Heart left ventricle (tissue), 16 donors: ENCODE results near the gene ABR. TPM values are rescaled to one million over a fixed set of nuclear protein-coding genes. Genes with fewer than 3 reads are reported as not detected.

Experiments
- ATAC-seq, 4 donors: fragments of 200-7000 bp; cut with Tn5 transposase; one replicate each; pipeline ENCODE4 v1.9.1; 2020 to 2022; ENCODE audit warnings: moderate library complexity in 4 of 4, mild to moderate bottlenecking in 3 of 4, moderate number of reproducible peaks in 1 of 4
- DNase-seq, 5 donors: peaks; one replicate each; pipeline ENCODE4 v3.0.0-alpha.2; 2020
- H3K27ac ChIP-seq, 12 donors: fragments of 200-600 bp; sonication (generic) in 4 of 12; one replicate each; pipeline versions ENCODE4 v1.5.0 to v1.8.0; 2016 to 2022; ENCODE audit warnings: mild to moderate bottlenecking in 2 of 12
- H3K27me3 ChIP-seq, 9 donors: fragments of 200-600 bp; sonication (generic) in 2 of 9; one replicate each; pipeline versions ENCODE4 v1.5.1 to v1.8.0; 2016 to 2022; ENCODE audit warnings: mild to moderate bottlenecking in 3 of 9
- H3K36me3 ChIP-seq, 9 donors: fragments of 200-600 bp; sonication (generic) in 2 of 9; one replicate each; pipeline versions ENCODE4 v1.5.0 to v1.8.0; 2018 to 2022; ENCODE audit warnings: mild to moderate bottlenecking in 2 of 9
- H3K4me1 ChIP-seq, 12 donors: fragments of 200-600 bp; sonication (generic) in 4 of 12; one replicate each; pipeline versions ENCODE4 v1.5.0 to v1.8.0; 2016 to 2022; ENCODE audit warnings: mild to moderate bottlenecking in 3 of 12
- H3K4me3 ChIP-seq, 12 donors: fragments of 200-600 bp; sonication (generic) in 4 of 12; one replicate each; pipeline versions ENCODE4 v1.5.0 to v1.8.0; 2017 to 2022; ENCODE audit warnings: mild to moderate bottlenecking in 9 of 12, moderate library complexity in 4 of 12
- H3K9me3 ChIP-seq, 12 donors: fragments of 200-600 bp; sonication (generic) in 4 of 12; one replicate each; pipeline versions ENCODE4 v1.5.0 to v1.8.0; 2016 to 2022; ENCODE audit warnings: mild to moderate bottlenecking in 1 of 12
- CTCF ChIP-seq, 12 donors: fragments of 200-600 bp; sonication (generic) in 4 of 12; IDR thresholded peaks; one replicate each; pipeline versions ENCODE4 v1.5.0 to v1.8.0; 2018 to 2022; ENCODE audit warnings: antibody characterized with exemption in 12 of 12, mild to moderate bottlenecking in 5 of 12
- POLR2A ChIP-seq, 2 donors: fragments of 450-650 bp; IDR thresholded peaks; one replicate each; pipeline ENCODE4 v1.6.1; 2017; ENCODE audit warnings: antibody characterized with exemption in 2 of 2, mild to moderate bottlenecking in 2 of 2, moderate library complexity in 2 of 2
- WGBS, 4 donors: extraction: QIAGEN DNeasy Blood & Tissue Kit in 2 of 4; methylation state at CpG; one replicate each; pipeline versions ENCODE4 v1.1.5 to v1.1.7; 2013 to 2018; 5-methylcytosine and 5-hydroxymethylcytosine counted together
- intact Hi-C, 10 donors: fragments of 100-400 bp; cut with DNase I; formaldehyde crosslinking; loops; one replicate each; pipeline versions ENCODE4 v1.11.1 to v1.14.2; 2022
- polyA plus RNA-seq, 2 donors: library from polyadenylated mRNA; stranded (reverse); fragments of 200-250 nt; gene quantifications; one replicate each; pipeline ENCODE4 v1.2.3, GENCODE V29; 2013
- total RNA-seq, 9 donors: library from RNA; depleted of rRNA in 2 of 9; stranded (reverse); fragments of >200 nt in 2 of 9; fragmentation: NEBNext Ultra II Directional in 3 of 9; extraction: Animal tissue kit (Norgen Biotek cat#: 25700) in 3 of 9; gene quantifications; one replicate each; pipeline versions ENCODE4 v1.1.0 to v1.2.4, GENCODE V29; 2016 to 2023
- donor health status: ischemic (EF 13 %, LVEDD 7.1; RV severe dilation, severe dysfunction).
- donor health status: healthy with polysubstance abuse.
- donor health status: DM: no; HTN: yes; CAD: no.
- donor health status: DM: no; HTN: no; CAD: no.
- donor health status: ischemic (EF 25% LVEDD 6.9; RV normal size, moderate dysfunction).
- donor health status: ischemic (EF 25% LVEDD 5.7; RV mildly dilated, moderate dysfunction).
- donor health status: healthy.
- donor health status: DM: yes; HTN: yes; CAD: no.
- donor health status: ischemic (EF 35%, LVEDD 5.7; RV mildly dilated, moderate dysfunction).
- donor health status: nonischemic (EF 11% LVEDD 7.7; RV severe dilation, severe dysfunction).
- donor health status: DM: yes; HTN: yes; CAD: no.
- donor health status: PGD.
- donor health status: ischemic (EF 29% LVEDD 5.4; RV normal size, mild dysfunction).
- donor health status: nonischemic (EF 23%, LVEDD 6.1; RV moderate dilation, normal function).

ABR gene
- total and polyA plus RNA-seq, 11 donors, result 64.5 to 171 (median 149) TPM

GRCh38 chr17:1002412-1002753 lies 177.4 kb downstream of the ABR start:
- WGBS, 4 donors, result 36 to 44% (median 40%) methylated on average over 4 of the region's 4 CpGs
- TF ChIP-seq CTCF (IDR thresholded peaks at IDR 0.05) (peak in 2 of 12 donors; percentile 7 to 30), POLR2A (IDR thresholded peaks at IDR 0.05) (no peak)
- H3K36me3 ChIP-seq, result peaks cover 0 to 86% (median 71%) of the 10 kb centered on the region in 9 donors
- intact Hi-C loops, result loop anchor here in 5 of 10 donors (2.0 to 5.0 kb wide), 5 partner anchors 16 to 55 kb away; no protein-coding TSS in a partner anchor
- no peaks in the 10 kb centered on the region for H3K9me3 ChIP-seq
- DNase-seq (no peak), ATAC-seq (peak; percentile 10 to 27 (median 18))
- peaks cover 20 to 97% (median 87%) of the 10 kb centered on the region in 12 donors for H3K4me1 ChIP-seq
- H3K4me3 ChIP-seq, result no peak overlapping the region
- H3K27me3 ChIP-seq, result no peaks in the 10 kb centered on the region
- peak overlapping the region; percentile 45 to 89 (median 80) for H3K27ac ChIP-seq

- Histone ChIP-seq H3K27me3 (no peaks in the 10 kb centered on the region), H3K27ac (peak overlapping the region; percentile 45 to 89 (median 80)), H3K4me1 (peaks cover 20 to 92% (median 84%) of the 10 kb centered on the region in 12 donors), H3K36me3 (peaks cover 0 to 81% (median 66%) of the 10 kb centered on the region in 9 donors), H3K9me3 (no peaks in the 10 kb centered on the region), H3K4me3 (no peak overlapping the region)
- TF ChIP-seq POLR2A (IDR thresholded peaks at IDR 0.05) (no peak), CTCF (IDR thresholded peaks at IDR 0.05) (no peak)
- DNase-seq (peak in 3 of 5 donors; percentile 22 to 71 (median 66)), ATAC-seq (peak in 3 of 4 donors; percentile 1 to 8 (median 5))
- intact Hi-C loops, result loop anchor here in 5 of 10 donors (2.0 to 5.0 kb wide), 6 partner anchors 17 to 55 kb away; no protein-coding TSS in a partner anchor
- WGBS, 4 donors, result 50 to 54% (median 53%) methylated on average over 18 of the region's 18 CpGs
Measured at GRCh38 chr17:1001640-1002411, 178.0 kb downstream of the ABR start.

GRCh38 chr17:1000597-1001461 lies 179.0 kb downstream of the ABR start:
- no peak for TF ChIP-seq CTCF (IDR thresholded peaks at IDR 0.05)
- TF ChIP-seq POLR2A (IDR thresholded peaks at IDR 0.05), result no peak
- no peaks in the 10 kb centered on the region for H3K27me3 ChIP-seq
- intact Hi-C loops, result loop anchor here in 4 of 10 donors (2.0 to 5.0 kb wide), 4 partner anchors 41 to 56 kb away; no protein-coding TSS in a partner anchor
- H3K4me3 ChIP-seq, result no peak overlapping the region
- peaks cover 13 to 89% (median 77%) of the 10 kb centered on the region in 12 donors for H3K4me1 ChIP-seq
- no peaks in the 10 kb centered on the region for H3K9me3 ChIP-seq
- peaks cover 0 to 73% (median 61%) of the 10 kb centered on the region in 9 donors for H3K36me3 ChIP-seq
- 31 to 40% (median 35%) methylated on average over 12 to 15 of the region's 15 CpGs for WGBS, 4 donors
- peak in 4 of 5 donors; percentile 43 to 69 (median 63) for DNase-seq
- peak overlapping the region; percentile 45 to 89 (median 80) for H3K27ac ChIP-seq
- ATAC-seq, result peak in 2 of 4 donors; percentile 0 to 5
